Esophagus squamous epithelium (tissue), 4 donors: ENCODE results near the gene SERINC5.

Source experiments
- POLR2A ChIP-seq, 4 donors: fragments of 450-650 bp; IDR thresholded peaks; one replicate each; pipeline ENCODE4 v1.6.1; 2017; ENCODE audit warnings: antibody characterized with exemption in 4 of 4, mild to moderate bottlenecking in 4 of 4, moderate library complexity in 3 of 4
- TF ChIP-seq, protein P1 (sequence below), 6 experiments: fragments of 450-650 bp in 4 of 6; fragments of 200-600 bp in 2 of 6; sonication (generic) in 2 of 6; IDR thresholded peaks; one replicate each; pipeline ENCODE4 v1.5.1; 2016 to 2019; ENCODE audit warnings: antibody characterized with exemption in 6 of 6, mild to moderate bottlenecking in 4 of 6, moderate library complexity in 4 of 6

- no peak for TF ChIP-seq POLR2A (IDR thresholded peaks at IDR 0.05)
- TF ChIP-seq, protein P1, sequence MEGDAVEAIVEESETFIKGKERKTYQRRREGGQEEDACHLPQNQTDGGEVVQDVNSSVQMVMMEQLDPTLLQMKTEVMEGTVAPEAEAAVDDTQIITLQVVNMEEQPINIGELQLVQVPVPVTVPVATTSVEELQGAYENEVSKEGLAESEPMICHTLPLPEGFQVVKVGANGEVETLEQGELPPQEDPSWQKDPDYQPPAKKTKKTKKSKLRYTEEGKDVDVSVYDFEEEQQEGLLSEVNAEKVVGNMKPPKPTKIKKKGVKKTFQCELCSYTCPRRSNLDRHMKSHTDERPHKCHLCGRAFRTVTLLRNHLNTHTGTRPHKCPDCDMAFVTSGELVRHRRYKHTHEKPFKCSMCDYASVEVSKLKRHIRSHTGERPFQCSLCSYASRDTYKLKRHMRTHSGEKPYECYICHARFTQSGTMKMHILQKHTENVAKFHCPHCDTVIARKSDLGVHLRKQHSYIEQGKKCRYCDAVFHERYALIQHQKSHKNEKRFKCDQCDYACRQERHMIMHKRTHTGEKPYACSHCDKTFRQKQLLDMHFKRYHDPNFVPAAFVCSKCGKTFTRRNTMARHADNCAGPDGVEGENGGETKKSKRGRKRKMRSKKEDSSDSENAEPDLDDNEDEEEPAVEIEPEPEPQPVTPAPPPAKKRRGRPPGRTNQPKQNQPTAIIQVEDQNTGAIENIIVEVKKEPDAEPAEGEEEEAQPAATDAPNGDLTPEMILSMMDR (IDR thresholded peaks at IDR 0.05) = no peak
Measured at GRCh38 chr5:80225934-80226326, 29.9 kb downstream of the SERINC5 start.
